ENCODE results near the gene IPCEF1.
"Not testable (repeated sequence)": the region's sequence is repeated elsewhere in the genome, so short reads cannot be mapped to it uniquely, and the experiment has no call there.

The IPCEF1 gene

DNA sequence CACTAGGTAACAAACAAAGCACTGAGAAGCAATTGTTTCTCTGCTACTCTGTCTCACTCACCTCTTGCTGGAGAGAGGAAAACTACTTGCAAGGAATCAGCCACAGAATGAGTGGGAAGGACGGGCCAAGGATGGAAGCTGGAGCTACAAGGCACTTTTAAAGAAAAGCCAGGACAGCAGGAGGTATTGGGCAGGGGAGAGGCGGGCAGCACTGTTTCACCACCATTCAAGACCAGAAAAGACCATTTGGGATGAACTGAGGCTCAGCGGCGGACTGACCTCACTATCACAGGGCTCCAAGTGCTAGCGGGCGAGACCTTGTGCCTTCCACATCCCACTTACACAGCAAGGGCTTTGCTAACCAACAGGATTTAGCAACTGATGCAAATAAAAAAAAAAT is 137.4 kb downstream of the IPCEF1 start:
- DNase-seq (ENCODE audit: low spot score), result no peak

DNA sequence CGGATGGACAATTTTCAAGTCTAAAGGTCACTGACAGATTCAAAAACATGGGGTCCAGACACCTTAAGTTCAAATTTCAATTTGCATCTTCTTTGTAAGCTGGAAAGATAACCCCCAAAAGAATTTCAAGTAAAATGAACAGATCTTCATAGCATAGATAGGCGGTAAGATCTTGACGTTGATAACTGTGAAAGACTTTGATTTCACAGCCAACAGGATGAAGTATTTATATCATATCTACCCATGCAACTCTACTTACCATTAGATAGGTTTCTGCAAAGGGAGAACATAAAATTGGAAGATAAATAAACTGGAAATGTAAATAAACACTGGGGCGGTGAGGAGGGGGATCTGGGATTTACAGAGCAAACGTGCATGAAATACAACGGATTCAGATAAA is 137.8 kb downstream of the IPCEF1 start:
- DNase-seq (ENCODE audit: low spot score), result no peak

DNA sequence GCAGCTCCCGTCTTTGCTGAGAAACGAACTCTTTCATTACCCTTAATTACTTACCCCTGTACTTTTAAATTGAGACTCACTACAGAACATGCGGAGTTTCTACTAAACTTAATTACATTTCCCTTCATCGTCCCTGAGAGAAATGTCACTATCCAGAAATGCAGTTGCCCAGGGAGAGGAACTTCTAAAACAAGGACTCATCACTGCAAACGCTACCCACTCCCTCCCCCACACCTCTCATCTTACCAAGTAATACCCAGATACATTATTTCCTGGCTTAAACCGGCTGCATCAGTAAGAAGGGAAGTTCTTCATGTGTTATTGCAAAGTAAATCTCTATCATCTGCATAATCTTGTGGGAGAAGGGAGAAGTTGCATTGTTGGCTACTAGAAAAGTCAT is 138.3 kb downstream of the IPCEF1 start:
- no peak for DNase-seq (ENCODE audit: low spot score)

DNA sequence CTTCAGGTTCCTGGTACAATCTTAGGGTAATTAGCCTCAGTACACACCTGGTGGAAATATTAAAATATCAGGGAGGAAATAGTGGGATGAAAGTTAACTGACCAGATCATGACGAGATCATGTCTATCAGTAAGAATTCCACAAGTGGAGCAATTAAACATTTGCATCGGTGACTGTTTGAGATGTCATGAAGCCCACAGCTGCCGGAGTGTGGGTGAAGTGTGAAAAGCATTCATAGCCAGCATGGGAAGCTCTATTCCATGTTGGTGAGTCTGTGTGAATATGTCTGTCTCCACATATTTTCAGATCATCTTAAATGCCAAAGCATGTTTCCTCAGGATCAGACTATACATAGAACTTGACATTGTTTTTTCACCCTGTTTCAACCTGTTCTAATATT is 142.8 kb downstream of the IPCEF1 start:
- no peak for DNase-seq (ENCODE audit: low spot score)

DNA sequence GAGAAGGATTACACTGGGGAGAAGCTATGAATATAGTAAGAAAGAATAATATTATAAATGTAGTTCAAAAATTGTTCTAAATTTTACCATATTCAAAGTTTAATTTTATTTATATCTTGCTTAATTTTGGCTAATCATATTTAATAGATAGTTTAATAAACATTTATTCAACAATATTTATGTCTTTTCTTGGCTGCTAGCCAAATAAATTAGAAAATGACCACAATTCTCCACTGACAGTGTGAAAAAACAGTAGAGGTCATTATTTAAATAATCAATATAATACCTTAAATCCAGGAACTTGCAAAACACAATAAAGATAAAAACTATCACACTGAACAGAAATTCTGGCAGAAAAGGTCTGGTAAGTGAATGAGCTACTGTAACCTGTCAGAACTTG is 145.9 kb downstream of the IPCEF1 start:
- DNase-seq (ENCODE audit: low spot score), result no peak

DNA sequence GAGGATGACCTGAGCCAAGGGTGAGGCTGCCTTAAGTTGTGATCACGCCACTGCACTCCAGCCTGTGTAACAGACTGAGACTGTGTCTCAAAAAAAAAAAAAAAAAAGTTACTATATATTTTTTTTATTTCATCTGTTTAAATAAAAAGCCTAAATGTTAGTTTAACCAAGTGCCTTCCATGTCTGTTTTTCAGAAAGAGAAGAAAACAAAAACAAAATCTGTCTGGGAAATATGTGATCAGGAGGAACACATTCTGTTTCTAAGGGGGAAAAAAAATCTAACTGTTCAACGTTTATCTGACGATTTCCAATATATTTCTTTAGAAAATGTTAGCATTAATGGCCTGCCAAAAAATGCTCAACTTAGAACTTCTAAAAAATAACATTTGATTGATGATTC is 147.0 kb downstream of the IPCEF1 start:
- no peak for DNase-seq (ENCODE audit: low spot score)

DNA sequence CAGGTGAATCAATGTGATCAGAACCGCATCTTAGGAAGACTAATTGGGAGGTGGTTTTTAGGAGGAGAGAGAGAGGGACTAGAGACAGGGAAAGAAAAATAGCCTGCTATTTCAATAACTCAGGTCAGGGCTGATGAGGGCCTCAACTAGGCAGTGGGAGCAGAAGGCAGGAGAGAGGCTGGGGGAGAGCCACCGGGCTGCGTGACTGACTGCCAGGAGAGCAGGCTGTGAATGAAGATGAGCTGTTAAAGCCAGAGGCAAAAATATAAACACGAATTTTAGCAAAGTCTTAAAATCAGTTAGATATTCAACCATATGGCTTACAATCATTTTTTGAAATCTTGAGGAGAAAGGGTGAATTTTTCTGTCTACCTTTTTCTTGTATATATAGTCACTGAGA is 149.6 kb downstream of the IPCEF1 start:
- no peak for DNase-seq (ENCODE audit: low spot score)

DNA sequence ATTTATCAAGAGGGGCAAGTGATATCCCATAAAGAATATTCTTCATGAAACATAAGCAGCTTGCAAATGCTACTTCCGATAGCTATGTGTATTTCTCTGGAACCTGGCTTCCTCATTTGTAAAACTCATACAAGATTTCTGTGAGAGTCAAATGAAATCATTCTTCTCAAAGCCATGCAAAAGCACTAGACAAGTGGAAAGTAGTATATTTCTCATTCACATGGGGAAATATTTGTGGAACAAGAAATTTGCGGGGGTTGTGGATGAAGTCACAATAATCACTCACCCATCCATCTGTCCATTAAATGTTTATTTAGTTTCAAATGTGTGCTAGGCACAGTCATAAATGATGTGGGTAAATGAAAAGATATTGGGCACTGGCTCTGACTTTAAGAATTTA is 150.5 kb downstream of the IPCEF1 start:
- DNase-seq (ENCODE audit: low spot score), result no peak

DNA sequence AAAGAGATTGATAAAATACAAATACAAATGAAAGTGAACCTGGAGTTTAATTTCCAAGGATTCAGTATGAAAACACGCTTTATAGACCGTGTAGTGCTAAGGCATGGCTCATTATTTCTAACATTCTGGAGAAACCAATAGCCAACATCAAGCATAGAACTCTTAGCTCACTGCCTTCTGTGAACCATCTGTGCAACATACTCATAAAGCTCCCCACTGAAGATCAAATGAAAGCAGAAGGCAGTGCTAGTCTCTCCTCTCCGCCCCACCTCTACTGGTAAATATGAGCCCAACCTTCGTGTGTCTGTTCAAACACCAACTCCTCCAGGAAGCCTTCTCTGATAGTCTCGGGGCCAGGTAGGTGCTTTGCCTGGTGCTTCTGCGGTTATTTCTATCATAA is 153.6 kb downstream of the IPCEF1 start:
- DNase-seq (ENCODE audit: low spot score), result no peak

DNA sequence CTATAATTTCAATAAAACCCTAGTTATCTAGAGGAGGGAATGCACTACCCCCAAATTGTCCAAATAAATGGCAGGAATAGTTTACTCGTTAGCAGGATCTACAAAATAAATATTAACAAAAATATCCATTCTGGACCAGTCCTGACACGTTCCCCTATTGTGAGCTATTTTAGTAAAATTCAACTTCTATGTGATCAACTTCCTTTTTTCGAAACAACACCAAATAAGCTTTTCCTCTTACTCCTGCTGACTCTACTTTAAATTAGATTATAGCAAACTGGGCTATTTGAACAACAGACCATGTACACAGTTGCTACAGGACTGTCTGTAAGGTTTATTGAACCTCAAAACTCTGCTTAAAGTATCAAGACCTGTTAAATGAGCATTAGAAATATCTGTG is 154.3 kb downstream of the IPCEF1 start:
- no peak for DNase-seq (ENCODE audit: low spot score)

DNA sequence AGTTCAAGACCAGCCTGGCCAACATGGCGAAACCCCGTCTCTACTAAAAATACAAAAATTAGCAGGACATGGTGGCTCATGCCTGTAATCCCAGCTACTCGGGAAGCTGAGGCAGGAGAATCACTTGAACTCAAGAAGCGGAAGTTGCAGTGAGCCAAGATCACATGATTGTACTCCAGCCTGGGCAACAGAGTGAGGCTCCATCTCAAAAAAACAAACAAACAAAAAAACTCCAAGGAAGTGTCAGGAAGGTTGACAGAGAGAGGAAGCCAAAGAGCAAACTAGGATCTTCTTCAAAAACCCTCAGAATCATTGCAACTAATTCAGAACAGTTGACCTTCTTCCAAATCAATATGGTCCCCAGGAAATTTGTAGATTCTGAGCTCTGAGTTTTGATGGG is 154.9 kb downstream of the IPCEF1 start:
- not testable (repeated sequence) for DNase-seq (ENCODE audit: low spot score)

DNA sequence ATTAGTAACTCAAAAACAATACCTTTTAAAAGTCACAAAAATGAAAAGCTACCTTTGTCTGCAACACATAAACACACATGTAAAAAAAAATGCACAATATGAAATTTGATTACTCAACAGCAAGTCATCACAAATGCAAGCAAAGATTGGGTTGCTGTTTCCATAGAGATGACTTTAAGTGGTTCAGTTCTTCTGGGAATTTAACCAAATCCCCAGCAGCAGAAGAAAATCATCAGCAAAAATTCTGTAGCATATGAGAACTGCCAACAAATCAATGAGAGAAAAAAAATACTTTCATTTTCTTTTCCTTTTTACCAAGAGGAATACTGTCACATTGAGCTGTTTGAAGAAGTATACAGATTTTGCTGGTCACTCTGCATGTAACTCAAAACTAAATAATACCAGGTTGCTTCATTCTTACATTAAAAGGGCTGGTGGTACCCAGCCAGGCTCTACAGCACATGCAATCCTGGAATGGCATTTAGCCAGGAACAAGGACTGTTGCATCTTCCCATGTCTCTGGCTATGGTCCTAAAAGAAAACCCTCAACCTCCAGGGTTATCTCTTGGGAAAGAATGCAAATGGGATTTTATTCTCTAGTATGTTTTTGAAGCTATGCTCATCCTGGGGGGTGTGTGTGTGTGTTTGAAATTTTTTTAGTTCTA is 159.3 kb downstream of the IPCEF1 start:
- peak; percentile 53 for DNase-seq (ENCODE audit: low spot score)

DNA sequence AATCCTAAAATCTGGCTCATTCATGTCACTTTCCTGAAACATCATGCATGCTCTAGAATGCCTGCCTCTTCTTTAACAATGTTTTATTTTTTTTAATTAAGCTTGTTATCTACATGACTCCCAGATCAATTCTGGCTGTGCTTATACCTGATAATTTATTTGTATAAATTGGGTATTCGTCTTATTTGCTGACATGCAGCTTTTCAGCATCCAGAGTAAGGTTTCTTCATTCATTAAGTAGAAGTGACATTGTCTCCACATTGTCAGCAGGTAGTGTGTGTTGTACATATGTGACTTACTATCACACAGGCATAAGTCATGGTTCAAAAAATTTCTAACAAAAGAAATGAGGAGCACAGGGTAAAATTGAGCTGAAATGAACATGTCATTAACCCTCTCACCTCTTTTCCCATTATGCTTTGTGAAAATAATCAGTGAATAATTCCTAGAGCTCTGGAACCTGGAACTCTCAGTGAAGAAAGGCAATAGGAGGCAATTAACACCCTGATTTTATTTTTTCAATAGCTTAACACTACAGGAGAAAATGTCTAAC is 160.2 kb downstream of the IPCEF1 start:
- no peak for DNase-seq (ENCODE audit: low spot score)

DNA sequence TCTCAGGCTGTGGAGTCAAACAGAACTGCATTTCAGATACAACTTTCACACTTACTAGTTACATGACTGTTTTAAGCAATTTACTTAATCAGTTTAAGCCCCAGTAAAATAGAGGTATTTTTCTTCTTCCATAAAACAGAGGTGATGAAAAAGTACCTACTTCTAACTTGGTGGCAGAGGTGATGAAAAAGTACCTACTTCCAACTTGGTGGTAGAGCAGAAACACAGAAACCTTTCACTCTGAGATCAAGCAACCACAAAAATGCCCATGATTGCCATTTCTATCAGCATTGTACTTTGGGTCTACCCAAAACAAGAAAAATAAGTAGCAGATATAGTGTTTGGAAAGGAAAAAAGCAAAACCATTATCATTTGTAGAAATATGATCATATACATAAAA is 168.9 kb downstream of the IPCEF1 start:
- no peak for DNase-seq (ENCODE audit: low spot score)

DNA sequence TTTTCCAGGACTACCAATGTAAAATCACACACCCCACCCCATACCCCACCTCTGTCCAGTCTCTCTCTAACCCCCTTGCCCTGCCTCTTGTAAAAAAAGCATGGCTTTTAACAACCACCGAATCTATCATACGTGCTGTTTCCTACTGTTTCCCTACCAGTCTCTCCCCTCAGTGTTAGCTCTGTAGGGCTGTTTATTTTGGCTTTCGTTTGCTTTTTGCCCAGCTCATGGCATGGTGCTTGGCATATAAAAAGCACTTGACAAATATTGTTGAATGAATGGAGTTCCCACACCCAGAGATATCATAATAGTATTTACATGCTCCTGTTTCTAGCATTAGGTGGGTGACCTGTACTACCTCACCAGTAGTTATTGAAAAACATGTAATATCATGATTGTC is 169.4 kb downstream of the IPCEF1 start:
- DNase-seq (ENCODE audit: low spot score), result no peak

DNA sequence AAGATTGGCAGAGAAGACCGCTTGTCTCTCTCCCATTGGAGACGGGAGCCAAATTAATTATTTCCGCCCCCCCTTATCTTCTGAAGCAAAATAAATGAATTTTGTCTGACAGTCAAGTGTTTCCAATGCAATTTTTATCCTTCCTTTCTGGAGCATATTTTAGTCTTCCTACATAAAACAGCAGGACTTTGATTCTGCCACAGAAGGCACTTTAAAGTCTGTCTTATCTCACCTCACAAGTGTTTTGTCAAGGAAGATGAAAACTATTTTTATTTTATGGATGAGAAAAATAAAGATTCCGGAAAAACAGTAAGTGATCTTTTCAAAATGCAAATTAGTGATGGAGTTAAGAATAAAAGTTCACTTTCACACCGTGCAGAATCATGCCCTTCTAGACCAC is 177.2 kb downstream of the IPCEF1 start:
- no peak for DNase-seq (ENCODE audit: low spot score)

DNA sequence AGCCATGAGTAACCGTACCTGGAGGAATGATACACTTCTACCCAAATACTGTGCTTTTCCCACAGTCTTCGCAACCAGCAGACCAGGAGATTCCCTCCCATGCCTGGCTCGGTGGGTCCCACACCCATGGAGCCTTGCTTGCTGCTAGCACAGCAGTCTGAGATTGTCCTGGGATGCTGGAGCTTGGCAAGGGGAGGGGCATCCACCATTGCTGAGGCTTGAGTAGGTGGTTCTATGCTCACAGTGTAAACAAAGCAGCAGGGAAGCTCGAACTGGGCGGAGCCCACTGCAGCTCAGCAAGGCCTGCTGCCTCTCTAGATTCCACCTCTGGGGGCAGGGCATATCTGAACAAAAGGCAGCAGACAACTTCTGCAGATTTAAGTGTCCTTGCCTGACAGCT is 184.2 kb downstream of the IPCEF1 start:
- not testable (repeated sequence) for DNase-seq (ENCODE audit: low spot score)

DNA sequence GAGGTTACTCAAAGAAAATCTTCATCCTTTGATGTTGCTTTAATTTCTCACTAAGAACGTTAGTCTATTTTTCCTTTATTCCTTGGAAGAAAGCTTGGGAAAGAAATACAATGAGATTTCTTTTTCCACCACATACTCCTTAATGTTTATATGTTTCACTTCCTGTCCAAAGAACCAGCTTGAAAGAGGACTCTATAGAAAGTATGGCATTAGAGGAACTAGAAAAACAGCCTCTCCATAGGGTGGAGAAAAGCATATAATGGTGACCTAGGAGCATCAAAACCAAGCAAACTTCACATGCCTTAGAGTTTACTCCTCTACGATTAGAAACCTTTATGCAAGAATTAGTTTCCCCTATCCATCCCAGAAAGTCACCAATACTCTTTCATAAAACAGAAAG is 186.5 kb downstream of the IPCEF1 start:
- no peak for DNase-seq (ENCODE audit: low spot score)

DNA sequence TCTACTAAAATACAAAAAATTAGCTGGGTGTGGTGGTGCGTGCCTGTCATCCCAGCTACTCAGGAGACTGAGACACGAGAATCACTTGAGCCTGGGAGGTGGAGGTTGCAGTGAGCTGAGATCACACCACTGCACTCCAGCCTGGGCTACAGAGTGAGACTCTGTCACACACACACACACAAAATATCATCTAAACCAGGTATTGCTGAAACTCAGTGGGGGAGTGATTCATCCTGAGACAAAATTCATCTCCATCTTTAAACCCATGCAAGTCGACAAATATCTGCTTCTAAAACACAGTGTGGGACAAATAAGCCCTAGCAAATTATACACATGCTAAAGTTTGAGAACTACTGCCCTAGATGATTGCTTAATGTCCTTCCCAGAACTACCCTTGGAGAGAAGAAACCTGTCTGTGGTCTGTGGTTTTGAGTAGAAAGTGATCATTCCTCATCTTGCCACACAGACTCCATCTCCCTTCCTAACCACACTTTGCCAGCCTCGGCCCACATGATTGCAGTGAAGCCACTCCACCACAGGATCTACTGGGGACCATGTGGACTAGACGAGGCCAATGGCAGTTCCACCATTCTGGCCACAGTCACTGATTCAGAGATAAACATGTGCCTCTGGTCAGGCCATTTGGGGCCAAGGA is 187.3 kb downstream of the IPCEF1 start:
- DNase-seq (ENCODE audit: low spot score), result no peak

DNA sequence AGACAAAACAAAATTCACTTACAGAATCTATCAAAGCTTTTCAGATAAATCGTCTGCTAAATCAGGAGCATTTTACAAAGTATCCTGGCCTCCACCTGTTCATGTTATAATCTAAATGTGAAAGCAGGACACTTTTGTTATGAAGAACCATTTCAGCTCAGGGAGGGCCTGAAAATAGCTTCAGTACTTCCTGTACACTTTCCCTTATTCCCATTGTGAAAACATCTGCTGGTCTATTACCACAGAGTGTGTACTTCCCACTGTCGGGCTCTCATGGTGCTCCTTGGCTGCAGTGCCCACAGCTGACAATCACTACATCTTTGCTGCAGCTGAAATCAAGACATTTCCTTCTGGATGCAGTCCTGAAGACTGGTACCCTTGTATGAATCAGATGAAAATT is 189.5 kb downstream of the IPCEF1 start:
- DNase-seq (ENCODE audit: low spot score), result no peak

DNA sequence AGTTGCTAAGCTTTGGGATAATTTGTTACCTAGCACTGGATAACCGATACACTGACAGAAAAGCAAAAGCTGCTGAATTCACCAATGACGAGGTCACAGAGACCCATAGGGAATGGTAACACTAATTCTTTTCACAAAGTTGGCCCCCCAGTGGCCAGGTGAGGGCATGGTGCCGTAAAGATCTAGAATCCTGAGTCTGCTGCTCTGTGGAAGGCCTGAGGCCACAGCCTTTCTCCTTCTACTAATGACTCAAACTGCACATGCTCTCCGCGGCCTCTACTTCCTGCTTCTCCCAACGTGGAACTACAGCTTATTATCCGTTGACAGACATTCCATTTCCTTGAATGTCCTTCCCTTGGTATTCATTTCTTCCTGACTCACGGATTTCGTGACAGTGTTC is 190.5 kb downstream of the IPCEF1 start:
- no peak for DNase-seq (ENCODE audit: low spot score)

DNA sequence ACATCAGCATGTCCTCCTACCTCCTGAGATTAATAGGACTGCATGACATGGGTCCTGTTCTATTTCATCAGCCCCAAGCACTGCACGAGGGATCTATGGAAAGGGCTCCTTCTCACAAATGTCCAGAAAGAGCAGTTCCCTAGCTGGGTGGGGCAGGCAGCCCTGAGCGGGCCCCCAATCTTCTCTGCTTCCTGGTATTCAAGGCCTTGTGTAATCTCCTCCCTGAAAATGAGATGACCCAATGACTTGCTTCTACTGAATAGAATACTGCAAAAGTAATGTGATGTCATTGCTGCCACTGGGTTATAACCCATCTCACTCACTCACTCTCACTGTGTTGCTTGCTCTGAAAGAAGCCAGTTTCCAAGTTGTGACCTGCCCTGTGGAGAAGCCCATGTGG is 191.1 kb downstream of the IPCEF1 start:
- no peak for DNase-seq (ENCODE audit: low spot score)

DNA sequence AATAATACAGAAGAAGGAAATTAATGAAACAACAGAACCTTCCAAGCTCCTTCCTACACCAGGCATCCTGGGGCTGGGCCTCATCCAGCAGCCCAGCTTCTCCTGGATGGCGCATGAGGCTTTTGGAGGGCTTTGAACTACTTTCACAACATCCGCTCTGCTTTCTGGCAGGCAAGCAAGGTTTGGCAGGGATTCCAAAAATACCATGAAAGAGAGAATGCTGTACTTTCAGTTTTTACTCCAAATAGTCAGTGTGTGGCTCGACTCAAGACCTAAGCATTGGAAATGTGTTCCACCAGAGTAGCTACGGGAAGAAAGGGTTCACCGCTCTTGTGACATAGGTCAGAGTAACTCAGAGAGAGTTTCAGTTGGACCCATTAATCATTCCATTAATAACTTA is 192.2 kb downstream of the IPCEF1 start:
- peak; percentile 71 for DNase-seq (ENCODE audit: low spot score)

DNA sequence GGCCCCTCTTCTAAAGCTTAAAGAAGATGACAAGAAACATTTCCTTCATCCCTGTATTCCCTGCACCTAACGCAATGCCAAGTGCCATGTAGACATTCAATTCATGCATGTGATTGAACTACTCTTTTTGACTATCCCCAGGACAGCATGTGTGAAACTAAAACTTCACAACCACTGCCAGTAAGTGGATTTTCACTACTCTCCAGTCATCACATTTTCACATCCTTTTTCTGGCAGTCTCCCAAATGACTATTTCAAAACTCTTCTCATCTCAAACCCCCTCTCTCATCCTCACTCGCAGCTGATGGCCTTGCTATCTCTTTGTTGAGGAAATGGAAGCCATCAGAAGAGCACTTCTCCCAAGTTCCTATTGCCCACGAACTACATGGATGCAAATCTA is 194.9 kb downstream of the IPCEF1 start:
- DNase-seq (ENCODE audit: low spot score), result no peak
